Activated naive CD8-positive, alpha-beta T cell treated with anti-CD3 and anti-CD28 coated beads for 36 hours (primary cell): ENCODE data around the gene INTS1. TPM values are rescaled to one million over a fixed set of nuclear protein-coding genes. Genes with fewer than 3 reads are reported as not detected.

Source experiments
- DNase-seq: peaks from one replicate; pipeline ENCODE4 v3.0.0; 2021
- H3K27ac Mint-ChIP-seq: one replicate; pipeline ENCODE4 v1.8.0; 2022; ENCODE audit warnings: mild to moderate bottlenecking, moderate library complexity, mixed read lengths
- H3K27me3 Mint-ChIP-seq: one replicate; pipeline ENCODE4 v1.8.0; 2022; ENCODE audit warnings: mild to moderate bottlenecking, mixed read lengths
- H3K36me3 Mint-ChIP-seq: one replicate; pipeline ENCODE4 v1.8.0; 2021; ENCODE audit warnings: mild to moderate bottlenecking, mixed read lengths
- H3K4me1 Mint-ChIP-seq: one replicate; pipeline ENCODE4 v1.8.0; 2021; ENCODE audit warnings: mixed read lengths
- H3K4me3 Mint-ChIP-seq: one replicate; pipeline ENCODE4 v1.8.0; 2022; ENCODE audit warnings: mild to moderate bottlenecking, moderate library complexity, mixed read lengths
- H3K9me3 Mint-ChIP-seq: one replicate; pipeline ENCODE4 v1.8.0; 2022; ENCODE audit warnings: mixed read lengths
- total RNA-seq, 2 experiments: library from RNA; stranded (reverse); gene quantifications; one replicate each; pipeline ENCODE4 v1.2.3, GENCODE V29; 2021

Gene INTS1
- total RNA-seq, 2 experiments from 2014 or later = 88.9 to 94.1 TPM

GRCh38 chr7:1481300-1481699, 22.9 kb downstream of the INTS1 start:
- Mint-ChIP-seq H3K27me3 (no peaks in the 10 kb centered on the region), H3K36me3 (peaks cover 4% of the 10 kb centered on the region), H3K4me3 (no peak overlapping the region), H3K9me3 (no peaks in the 10 kb centered on the region), H3K4me1 (no peaks in the 10 kb centered on the region), H3K27ac (no peak overlapping the region)
- DNase-seq = no peak

- no peak overlapping the region for H3K27ac Mint-ChIP-seq
- H3K4me1 Mint-ChIP-seq = no peaks in the 10 kb centered on the region
- no peaks in the 10 kb centered on the region for H3K9me3 Mint-ChIP-seq
- DNase-seq = no peak
- no peak overlapping the region for H3K4me3 Mint-ChIP-seq
- no peaks in the 10 kb centered on the region for H3K27me3 Mint-ChIP-seq
- peaks cover 4% of the 10 kb centered on the region for H3K36me3 Mint-ChIP-seq
Observed at GRCh38 chr7:1480670-1481069, 23.5 kb downstream of the INTS1 start.

- Mint-ChIP-seq H3K9me3 (no peaks in the 10 kb centered on the region), H3K27ac (no peak overlapping the region), H3K36me3 (peaks cover 7% of the 10 kb centered on the region), H3K4me1 (peaks cover 2% of the 10 kb centered on the region), H3K4me3 (no peak overlapping the region), H3K27me3 (no peaks in the 10 kb centered on the region)
- no peak for DNase-seq
Observed at GRCh38 chr7:1479287-1479686, 24.9 kb downstream of the INTS1 start.

GRCh38 chr7:1478480-1478879, 25.7 kb downstream of the INTS1 start:
- peaks cover 2% of the 10 kb centered on the region for H3K4me1 Mint-ChIP-seq
- no peak overlapping the region for H3K27ac Mint-ChIP-seq
- H3K9me3 Mint-ChIP-seq = no peaks in the 10 kb centered on the region
- peaks cover 5% of the 10 kb centered on the region for H3K36me3 Mint-ChIP-seq
- H3K27me3 Mint-ChIP-seq = no peaks in the 10 kb centered on the region
- no peak overlapping the region for H3K4me3 Mint-ChIP-seq
- no peak for DNase-seq

GRCh38 chr7:1476859-1477258, 27.3 kb downstream of the INTS1 start:
- H3K4me1 Mint-ChIP-seq = peaks cover 2% of the 10 kb centered on the region
- H3K27ac Mint-ChIP-seq = no peak overlapping the region
- no peak for DNase-seq
- H3K36me3 Mint-ChIP-seq = peaks cover 4% of the 10 kb centered on the region
- no peaks in the 10 kb centered on the region for H3K27me3 Mint-ChIP-seq
- no peak overlapping the region for H3K4me3 Mint-ChIP-seq
- no peaks in the 10 kb centered on the region for H3K9me3 Mint-ChIP-seq

- H3K27me3 Mint-ChIP-seq = no peaks in the 10 kb centered on the region
Observed at GRCh38 chr7:1475991-1476390, 28.2 kb downstream of the INTS1 start.

GRCh38 chr7:1475393-1475792, 28.8 kb downstream of the INTS1 start:
- Mint-ChIP-seq H3K27ac (no peak overlapping the region), H3K9me3 (no peaks in the 10 kb centered on the region), H3K27me3 (no peaks in the 10 kb centered on the region), H3K4me1 (peaks cover 2% of the 10 kb centered on the region), H3K4me3 (no peak overlapping the region), H3K36me3 (peaks cover 4% of the 10 kb centered on the region)
- DNase-seq = no peak

More at GRCh38 chr7:1475991-1476390, 28.2 kb downstream of the INTS1 start:
- DNase-seq = no peak
- H3K4me3 Mint-ChIP-seq = no peak overlapping the region
- no peak overlapping the region for H3K27ac Mint-ChIP-seq
- no peaks in the 10 kb centered on the region for H3K9me3 Mint-ChIP-seq
- H3K4me1 Mint-ChIP-seq = peaks cover 2% of the 10 kb centered on the region
- H3K36me3 Mint-ChIP-seq = peaks cover 4% of the 10 kb centered on the region

- Mint-ChIP-seq H3K4me1 (peaks cover 2% of the 10 kb centered on the region), H3K9me3 (no peaks in the 10 kb centered on the region), H3K27ac (no peak overlapping the region)
Observed at GRCh38 chr7:1474736-1475135, 29.5 kb downstream of the INTS1 start.

GRCh38 chr7:1473864-1474512, 30.2 kb downstream of the INTS1 start:
- H3K27ac Mint-ChIP-seq = no peak overlapping the region
- H3K9me3 Mint-ChIP-seq = no peaks in the 10 kb centered on the region
- H3K4me1 Mint-ChIP-seq = peaks cover 2% of the 10 kb centered on the region
- peaks cover 4% of the 10 kb centered on the region for H3K36me3 Mint-ChIP-seq
- peak; percentile 84 for DNase-seq
- H3K4me3 Mint-ChIP-seq = no peak overlapping the region
- H3K27me3 Mint-ChIP-seq = no peaks in the 10 kb centered on the region

More at GRCh38 chr7:1474736-1475135, 29.5 kb downstream of the INTS1 start:
- H3K36me3 Mint-ChIP-seq = peaks cover 4% of the 10 kb centered on the region
- DNase-seq = no peak
- H3K27me3 Mint-ChIP-seq = no peaks in the 10 kb centered on the region
- H3K4me3 Mint-ChIP-seq = no peak overlapping the region

- no peaks in the 10 kb centered on the region for H3K27me3 Mint-ChIP-seq
- H3K9me3 Mint-ChIP-seq = no peaks in the 10 kb centered on the region
- H3K27ac Mint-ChIP-seq = no peak overlapping the region
- DNase-seq = no peak
- H3K4me3 Mint-ChIP-seq = no peak overlapping the region
- H3K4me1 Mint-ChIP-seq = peaks cover 2% of the 10 kb centered on the region
- H3K36me3 Mint-ChIP-seq = peaks cover 4% of the 10 kb centered on the region
Observed at GRCh38 chr7:1470901-1471300, 33.3 kb downstream of the INTS1 start.

- H3K27me3 Mint-ChIP-seq = no peaks in the 10 kb centered on the region
Observed at GRCh38 chr7:1468643-1469298, 35.4 kb downstream of the INTS1 start.

GRCh38 chr7:1468203-1468602, 36.0 kb downstream of the INTS1 start:
- Mint-ChIP-seq H3K36me3 (no peaks in the 10 kb centered on the region), H3K27ac (no peak overlapping the region), H3K4me1 (no peaks in the 10 kb centered on the region), H3K9me3 (no peaks in the 10 kb centered on the region), H3K4me3 (no peak overlapping the region), H3K27me3 (no peaks in the 10 kb centered on the region)
- no peak for DNase-seq

More at GRCh38 chr7:1468643-1469298, 35.4 kb downstream of the INTS1 start:
- DNase-seq = no peak
- peaks cover 2% of the 10 kb centered on the region for H3K36me3 Mint-ChIP-seq
- H3K4me1 Mint-ChIP-seq = no peaks in the 10 kb centered on the region
- no peaks in the 10 kb centered on the region for H3K9me3 Mint-ChIP-seq
- H3K4me3 Mint-ChIP-seq = no peak overlapping the region
- H3K27ac Mint-ChIP-seq = no peak overlapping the region

- no peaks in the 10 kb centered on the region for H3K36me3 Mint-ChIP-seq
- no peaks in the 10 kb centered on the region for H3K9me3 Mint-ChIP-seq
- H3K4me3 Mint-ChIP-seq = no peak overlapping the region
- no peaks in the 10 kb centered on the region for H3K27me3 Mint-ChIP-seq
- DNase-seq = no peak
- H3K4me1 Mint-ChIP-seq = no peaks in the 10 kb centered on the region
- H3K27ac Mint-ChIP-seq = no peak overlapping the region
Observed at GRCh38 chr7:1466524-1467271, 37.5 kb downstream of the INTS1 start.

- Mint-ChIP-seq H3K4me3 (no peak overlapping the region), H3K9me3 (no peaks in the 10 kb centered on the region), H3K27ac (no peak overlapping the region), H3K4me1 (peaks cover 2% of the 10 kb centered on the region), H3K27me3 (no peaks in the 10 kb centered on the region), H3K36me3 (no peaks in the 10 kb centered on the region)
- DNase-seq = no peak
Observed at GRCh38 chr7:1464694-1465093, 39.5 kb downstream of the INTS1 start.

- Mint-ChIP-seq H3K36me3 (no peaks in the 10 kb centered on the region), H3K27me3 (no peaks in the 10 kb centered on the region)
Observed at GRCh38 chr7:1463676-1464223, 40.4 kb downstream of the INTS1 start.

More at GRCh38 chr7:1463676-1464223, 40.4 kb downstream of the INTS1 start:
- Mint-ChIP-seq H3K4me1 (peaks cover 2% of the 10 kb centered on the region), H3K4me3 (no peak overlapping the region), H3K9me3 (no peaks in the 10 kb centered on the region), H3K27ac (no peak overlapping the region)
- no peak for DNase-seq
